ENCODE results near the gene PIK3R1.

PIK3R1 gene

GRCh38 chr5:68255305-68256120 is 40.0 kb downstream of the PIK3R1 start:
- DNase-seq (ENCODE audit: insufficient read length) (no peak), FAIRE-seq (peak; percentile 24)
- no peak for TF ChIP-seq POLR2A (IDR thresholded peaks at IDR 0.05; ENCODE audit: low read depth, low read length)
- no peak for TF ChIP-seq TAF1 (IDR thresholded peaks at IDR 0.05; ENCODE audit: borderline replicate concordance, low read depth, low read length)
- no peak for TF ChIP-seq POLR2AphosphoS5 (IDR thresholded peaks at IDR 0.05; ENCODE audit: low read depth, low read length)

GRCh38 chr5:68257210-68257609 is 41.7 kb downstream of the PIK3R1 start:
- no peak for DNase-seq (ENCODE audit: insufficient read length)
- no peak for FAIRE-seq

GRCh38 chr5:68258531-68258930 is 43.0 kb downstream of the PIK3R1 start:
- DNase-seq (ENCODE audit: insufficient read length) = no peak
- no peak for TF ChIP-seq POLR2A (IDR thresholded peaks at IDR 0.05; ENCODE audit: low read depth, low read length)
- no peak for TF ChIP-seq TAF1 (IDR thresholded peaks at IDR 0.05; ENCODE audit: borderline replicate concordance, low read depth, low read length)
- TF ChIP-seq POLR2AphosphoS5 (IDR thresholded peaks at IDR 0.05; ENCODE audit: low read depth, low read length) = no peak
- peak; percentile 44 for FAIRE-seq

More at GRCh38 chr5:68257210-68257609, 41.7 kb downstream of the PIK3R1 start:
- TF ChIP-seq TAF1 (IDR thresholded peaks at IDR 0.05; ENCODE audit: borderline replicate concordance, low read depth, low read length) (no peak), POLR2A (IDR thresholded peaks at IDR 0.05; ENCODE audit: low read depth, low read length) (no peak), POLR2AphosphoS5 (IDR thresholded peaks at IDR 0.05; ENCODE audit: low read depth, low read length) (no peak)

GRCh38 chr5:68259700-68260099 is 44.1 kb downstream of the PIK3R1 start:
- TF ChIP-seq POLR2A (IDR thresholded peaks at IDR 0.05; ENCODE audit: low read depth, low read length) (no peak), TAF1 (IDR thresholded peaks at IDR 0.05; ENCODE audit: borderline replicate concordance, low read depth, low read length) (no peak), POLR2AphosphoS5 (IDR thresholded peaks at IDR 0.05; ENCODE audit: low read depth, low read length) (no peak)
- FAIRE-seq (no peak), DNase-seq (ENCODE audit: insufficient read length) (no peak)

GRCh38 chr5:68260467-68260866 is 44.9 kb downstream of the PIK3R1 start:
- FAIRE-seq (no peak), DNase-seq (ENCODE audit: insufficient read length) (no peak)
- no peak for TF ChIP-seq TAF1 (IDR thresholded peaks at IDR 0.05; ENCODE audit: borderline replicate concordance, low read depth, low read length)
- no peak for TF ChIP-seq POLR2A (IDR thresholded peaks at IDR 0.05; ENCODE audit: low read depth, low read length)
- TF ChIP-seq POLR2AphosphoS5 (IDR thresholded peaks at IDR 0.05; ENCODE audit: low read depth, low read length) = no peak

GRCh38 chr5:68261169-68261568 is 45.6 kb downstream of the PIK3R1 start:
- TF ChIP-seq TAF1 (IDR thresholded peaks at IDR 0.05; ENCODE audit: borderline replicate concordance, low read depth, low read length) = no peak
- TF ChIP-seq POLR2AphosphoS5 (IDR thresholded peaks at IDR 0.05; ENCODE audit: low read depth, low read length) = no peak
- TF ChIP-seq POLR2A (IDR thresholded peaks at IDR 0.05; ENCODE audit: low read depth, low read length) = no peak
- FAIRE-seq (no peak), DNase-seq (ENCODE audit: insufficient read length) (no peak)

GRCh38 chr5:68261569-68262065 is 46.1 kb downstream of the PIK3R1 start:
- peak; percentile 27 for FAIRE-seq

GRCh38 chr5:68264024-68264956 is 48.7 kb downstream of the PIK3R1 start:
- TF ChIP-seq POLR2AphosphoS5 (IDR thresholded peaks at IDR 0.05; ENCODE audit: low read depth, low read length) (no peak), POLR2A (IDR thresholded peaks at IDR 0.05; ENCODE audit: low read depth, low read length) (no peak), TAF1 (IDR thresholded peaks at IDR 0.05; ENCODE audit: borderline replicate concordance, low read depth, low read length) (no peak)
- FAIRE-seq (no peak), DNase-seq (ENCODE audit: insufficient read length) (no peak)

More at GRCh38 chr5:68261569-68262065, 46.1 kb downstream of the PIK3R1 start:
- no peak for DNase-seq (ENCODE audit: insufficient read length)
- TF ChIP-seq POLR2A (IDR thresholded peaks at IDR 0.05; ENCODE audit: low read depth, low read length) = no peak
- no peak for TF ChIP-seq POLR2AphosphoS5 (IDR thresholded peaks at IDR 0.05; ENCODE audit: low read depth, low read length)
- no peak for TF ChIP-seq TAF1 (IDR thresholded peaks at IDR 0.05; ENCODE audit: borderline replicate concordance, low read depth, low read length)

GRCh38 chr5:68265347-68265746 is 49.8 kb downstream of the PIK3R1 start:
- no peak for TF ChIP-seq TAF1 (IDR thresholded peaks at IDR 0.05; ENCODE audit: borderline replicate concordance, low read depth, low read length)
- no peak for TF ChIP-seq POLR2AphosphoS5 (IDR thresholded peaks at IDR 0.05; ENCODE audit: low read depth, low read length)
- TF ChIP-seq POLR2A (IDR thresholded peaks at IDR 0.05; ENCODE audit: low read depth, low read length) = no peak
- DNase-seq (ENCODE audit: insufficient read length) (no peak), FAIRE-seq (peak; percentile 33)

GRCh38 chr5:68265822-68266395 is 50.4 kb downstream of the PIK3R1 start:
- no peak for FAIRE-seq
- no peak for DNase-seq (ENCODE audit: insufficient read length)
- TF ChIP-seq POLR2A (IDR thresholded peaks at IDR 0.05; ENCODE audit: low read depth, low read length) (no peak), POLR2AphosphoS5 (IDR thresholded peaks at IDR 0.05; ENCODE audit: low read depth, low read length) (no peak), TAF1 (IDR thresholded peaks at IDR 0.05; ENCODE audit: borderline replicate concordance, low read depth, low read length) (no peak)

- TF ChIP-seq POLR2AphosphoS5 (IDR thresholded peaks at IDR 0.05; ENCODE audit: low read depth, low read length) (no peak), TAF1 (IDR thresholded peaks at IDR 0.05; ENCODE audit: borderline replicate concordance, low read depth, low read length) (no peak), POLR2A (IDR thresholded peaks at IDR 0.05; ENCODE audit: low read depth, low read length) (no peak)
- no peak for DNase-seq (ENCODE audit: insufficient read length)
- no peak for FAIRE-seq
Measured at GRCh38 chr5:68266457-68266856, 50.9 kb downstream of the PIK3R1 start.

Measured in GM12892 (cell line).